Lung microvascular endothelial cell (primary cell): Measurements from ENCODE around the gene MAPK9. TPM values are rescaled to one million over a fixed set of nuclear protein-coding genes. Genes with fewer than 3 reads are reported as not detected.
A peak's percentile ranks its signal among the peaks of the same experiment; 100 is the strongest.

ENCODE experiments used
- DNase-seq, 2 donors: peaks; one replicate each; pipeline versions ENCODE4 v3.0.0 to v3.0.0-alpha.2; 2010; ENCODE audit warnings: low read depth in 2 of 2
- total RNA-seq: library from RNA; depleted of rRNA; stranded (reverse); fragments of >200 nt; gene quantifications from 2 replicates; pipeline ENCODE4 v1.2.1, GENCODE V29; 2014

The MAPK9 gene
- total RNA-seq, 1 donor from 2014 or later: 23.0 TPM

GRCh38 chr5:180294913-180295555 is 3.2 kb upstream of the MAPK9 start:
- DNase-seq: no peak

DNA sequence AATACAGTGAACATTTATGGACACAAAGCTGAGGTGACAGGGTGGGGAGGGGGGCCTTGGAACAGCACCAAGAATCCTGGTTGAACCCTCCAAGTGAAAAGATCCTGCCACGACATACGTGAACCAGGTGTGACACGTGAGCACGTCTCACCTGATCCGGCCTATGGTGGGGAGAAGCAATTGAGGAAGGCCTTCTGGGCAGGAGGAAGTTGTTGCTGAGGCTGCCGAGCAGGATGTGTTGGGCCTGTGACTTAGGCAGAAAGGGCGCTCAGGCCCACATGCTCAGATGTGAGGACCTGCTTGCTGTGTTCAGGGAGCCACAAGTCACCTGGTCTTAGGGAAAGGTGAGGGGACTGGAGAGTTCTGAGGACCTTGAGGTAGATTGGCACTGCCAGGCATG is 2.5 kb upstream of the MAPK9 start:
- DNase-seq: no peak

GRCh38 chr5:180291234-180291940 is 496 bp downstream of the MAPK9 start:
- DNase-seq: peak; percentile 26 to 27

GRCh38 chr5:180290568-180291233 is 1.2 kb downstream of the MAPK9 start:
- DNase-seq: no peak

DNA sequence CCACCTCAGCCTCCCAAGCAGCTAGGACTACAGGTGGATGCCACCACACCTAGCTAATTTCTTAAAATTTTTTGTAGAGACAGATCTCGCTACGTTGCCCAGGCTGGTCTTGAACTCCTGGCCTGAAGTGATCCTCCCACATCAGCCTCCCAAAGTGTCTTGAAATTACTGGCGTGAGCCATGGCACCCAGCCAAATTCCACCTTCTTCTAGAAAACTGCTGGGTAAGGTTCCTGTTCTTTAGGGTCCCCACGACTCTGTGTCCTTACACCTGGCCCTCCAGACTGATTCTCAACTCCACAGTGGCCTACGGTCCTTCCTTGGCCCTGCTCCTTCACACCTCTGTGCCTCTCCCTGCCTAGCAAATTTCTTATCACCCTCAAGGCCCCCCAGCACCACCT is 1.9 kb downstream of the MAPK9 start:
- DNase-seq: no peak

GRCh38 chr5:180289433-180289832 is 2.5 kb downstream of the MAPK9 start:
- DNase-seq: no peak

- DNase-seq: no peak
Observed at GRCh38 chr5:180287868-180288267, 4.0 kb downstream of the MAPK9 start.

- no peak for DNase-seq
Observed at GRCh38 chr5:180287404-180287803, 4.5 kb downstream of the MAPK9 start.

GRCh38 chr5:180284149-180284548 is 7.7 kb downstream of the MAPK9 start:
- DNase-seq: no peak

DNA sequence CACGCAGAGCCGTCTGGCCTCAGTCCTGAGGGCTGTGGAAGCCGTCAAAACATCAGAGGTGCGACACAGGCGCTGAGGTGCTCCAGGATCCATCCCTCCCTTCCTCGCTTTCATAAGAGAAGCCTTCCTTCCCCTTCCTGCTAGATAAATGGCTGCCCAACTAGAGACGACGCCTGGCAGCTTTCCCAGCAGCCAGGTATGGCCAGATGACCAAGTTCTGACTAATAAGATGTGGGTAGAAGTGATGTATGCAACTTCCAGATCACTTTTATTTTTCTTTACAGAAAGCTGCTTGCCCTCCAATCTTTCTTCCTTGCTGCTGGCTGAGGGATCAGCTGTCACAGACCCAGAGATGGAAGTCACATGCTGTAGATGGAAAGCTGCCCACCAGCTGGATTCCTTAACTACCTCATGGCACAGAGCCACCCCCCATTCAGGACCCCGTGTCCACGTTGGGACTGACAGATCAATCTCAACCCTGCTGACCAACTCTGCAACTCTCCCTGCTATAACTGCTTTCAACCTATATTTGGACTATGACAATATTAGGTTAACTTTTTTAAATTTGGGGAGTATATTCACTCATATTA is 8.8 kb downstream of the MAPK9 start:
- no peak for DNase-seq

- DNase-seq: no peak
Observed at GRCh38 chr5:180282281-180282680, 9.6 kb downstream of the MAPK9 start.

DNA sequence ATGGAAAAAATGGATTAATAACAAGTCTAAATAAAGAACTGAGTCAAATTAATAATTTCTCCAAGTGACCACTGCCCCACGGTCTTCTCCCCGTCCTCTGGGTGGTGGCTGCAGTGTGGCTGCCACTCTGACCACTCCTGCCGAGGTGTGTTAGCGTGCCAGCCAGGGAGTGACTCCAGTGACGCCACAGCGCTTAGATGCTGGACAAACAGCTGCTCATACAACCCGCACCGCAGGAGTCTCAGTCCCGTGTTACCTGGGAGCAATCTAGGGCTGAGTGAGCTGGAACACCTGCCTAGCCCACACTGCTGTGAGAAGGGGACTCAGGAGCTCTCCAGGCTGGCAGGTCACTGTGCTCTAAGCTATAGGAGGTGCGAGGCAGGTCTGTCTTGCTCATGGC is 10.2 kb downstream of the MAPK9 start:
- DNase-seq: no peak

GRCh38 chr5:180274695-180275094 is 17.2 kb downstream of the MAPK9 start:
- no peak for DNase-seq

- no peak for DNase-seq
Observed at GRCh38 chr5:180271221-180271620, 20.7 kb downstream of the MAPK9 start.

- DNase-seq: no peak
Observed at GRCh38 chr5:180259260-180259611, 32.6 kb downstream of the MAPK9 start.

DNA sequence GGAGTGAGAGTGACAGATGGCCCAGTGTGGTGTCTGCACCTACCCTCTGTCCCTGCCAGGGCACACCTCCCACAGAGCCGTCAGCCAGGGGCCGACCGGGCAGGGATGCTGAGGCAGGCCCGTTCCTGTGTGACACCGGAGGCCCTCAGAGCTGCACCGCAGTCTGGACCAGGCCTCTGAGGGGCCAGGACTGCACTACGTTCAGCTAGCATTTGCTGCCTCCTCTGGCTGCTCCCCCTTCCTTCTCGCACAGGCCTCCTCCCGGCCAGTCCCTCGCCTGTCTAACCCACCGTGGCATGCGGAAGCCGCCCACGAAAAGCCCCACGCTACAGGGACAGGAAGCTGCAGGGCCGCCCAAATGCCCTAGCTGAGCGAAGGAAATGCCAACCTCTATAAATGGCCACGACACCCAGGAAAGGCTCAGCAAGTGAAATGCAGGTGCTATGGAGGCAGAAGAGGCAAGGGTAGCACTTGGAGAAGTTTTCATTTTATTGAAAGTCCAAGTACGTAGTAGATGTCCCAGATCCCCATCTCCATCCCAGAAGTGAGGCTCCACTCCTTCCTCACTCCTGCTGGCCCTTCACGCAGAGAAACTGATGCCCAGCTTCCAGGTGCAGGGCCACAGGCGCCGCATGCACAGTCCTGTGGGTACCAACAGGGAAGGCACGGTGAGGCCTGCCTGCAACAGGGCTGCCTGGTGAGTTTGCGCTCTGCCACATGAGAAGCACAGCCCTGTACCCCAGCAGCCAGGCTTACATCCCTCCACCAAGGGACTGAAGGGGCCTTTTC is 38.7 kb downstream of the MAPK9 start:
- no peak for DNase-seq

- DNase-seq: no peak
Observed at GRCh38 chr5:180251887-180252286, 40.0 kb downstream of the MAPK9 start.

GRCh38 chr5:180251141-180251540 is 40.7 kb downstream of the MAPK9 start:
- no peak for DNase-seq

DNA sequence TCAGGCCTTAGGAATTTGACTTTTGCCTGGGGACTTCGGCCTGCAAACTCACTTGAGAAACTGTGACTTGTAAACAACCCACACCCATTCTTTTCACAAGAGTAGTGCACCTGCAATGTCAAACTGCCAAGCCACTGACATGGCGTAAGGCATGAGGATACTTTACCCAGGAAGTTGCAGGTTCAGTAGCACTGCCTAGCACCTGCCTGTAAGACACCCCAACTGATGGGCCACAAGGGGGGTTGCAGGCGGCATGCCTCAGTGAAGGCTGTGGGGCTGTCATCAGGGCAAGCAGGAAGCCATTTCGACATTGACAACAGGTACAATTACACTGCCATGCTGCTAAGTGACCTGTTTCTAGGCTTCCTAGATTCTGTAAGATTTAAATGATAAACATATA is 41.6 kb downstream of the MAPK9 start:
- no peak for DNase-seq

DNA sequence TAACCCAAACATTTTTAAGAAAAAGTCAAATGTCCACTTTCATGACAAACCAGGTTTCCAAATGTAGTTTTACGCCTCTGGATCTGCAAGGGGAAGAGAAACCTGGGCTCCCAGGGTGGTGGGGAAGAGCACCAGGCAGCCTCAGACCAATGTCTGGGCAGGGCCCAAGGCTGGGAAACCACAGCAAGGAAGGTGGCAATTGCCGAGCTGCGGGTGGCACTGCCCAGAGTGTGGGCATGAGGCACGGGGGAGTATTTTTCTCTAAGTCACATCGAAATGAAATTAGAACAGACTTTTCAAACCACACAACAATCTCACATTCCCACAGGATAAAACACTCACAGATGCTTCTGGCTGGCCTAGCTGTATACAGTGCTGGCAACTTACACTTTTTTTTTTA is 50.3 kb downstream of the MAPK9 start:
- DNase-seq: no peak

DNA sequence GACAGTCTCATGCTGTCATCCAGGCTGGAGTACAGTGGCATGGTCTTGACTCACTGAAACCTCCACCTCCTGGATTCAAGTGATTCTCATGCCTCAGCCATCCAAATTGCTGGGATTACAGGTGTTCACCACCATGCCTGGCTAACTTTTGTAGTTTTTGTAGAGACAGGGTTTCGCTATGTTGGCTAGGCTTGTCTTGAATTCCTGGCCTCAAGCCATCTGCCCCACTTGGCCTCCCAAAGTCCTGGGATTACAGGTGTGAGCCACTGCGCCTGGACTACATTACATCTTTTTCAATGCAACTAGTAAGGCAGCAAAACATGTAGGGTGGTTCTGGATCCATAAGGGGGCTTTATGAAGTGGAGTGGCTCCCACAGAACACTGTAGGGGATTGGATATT is 53.3 kb downstream of the MAPK9 start:
- DNase-seq: no peak

- DNase-seq: no peak
Observed at GRCh38 chr5:180235846-180236245, 56.0 kb downstream of the MAPK9 start.
